A673 (cell line): ENCODE measurements around the gene MAG.

ENCODE experiments used
- EZH2 ChIP-seq: fragments of 200-600 bp; sonication (generic); IDR thresholded peaks from 2 replicates; pipeline ENCODE4 v1.6.1; 2017; ENCODE audit warnings: borderline replicate concordance, low read depth, mild to moderate bottlenecking, mixed read lengths, antibody characterized with exemption, low read length; ENCODE audit not compliant: poor library complexity, severe bottlenecking
- TF ChIP-seq, protein P1 (sequence below): fragments of 300-800, 200-600 bp; sonication (generic); conservative IDR thresholded peaks from 2 replicates; pipeline ENCODE4 v1.5.1; 2017; ENCODE audit warnings: low read depth, mild to moderate bottlenecking, antibody characterized with exemption, low read length, moderate library complexity, mixed read lengths

- no peak for TF ChIP-seq EZH2
- TF ChIP-seq, protein P1, sequence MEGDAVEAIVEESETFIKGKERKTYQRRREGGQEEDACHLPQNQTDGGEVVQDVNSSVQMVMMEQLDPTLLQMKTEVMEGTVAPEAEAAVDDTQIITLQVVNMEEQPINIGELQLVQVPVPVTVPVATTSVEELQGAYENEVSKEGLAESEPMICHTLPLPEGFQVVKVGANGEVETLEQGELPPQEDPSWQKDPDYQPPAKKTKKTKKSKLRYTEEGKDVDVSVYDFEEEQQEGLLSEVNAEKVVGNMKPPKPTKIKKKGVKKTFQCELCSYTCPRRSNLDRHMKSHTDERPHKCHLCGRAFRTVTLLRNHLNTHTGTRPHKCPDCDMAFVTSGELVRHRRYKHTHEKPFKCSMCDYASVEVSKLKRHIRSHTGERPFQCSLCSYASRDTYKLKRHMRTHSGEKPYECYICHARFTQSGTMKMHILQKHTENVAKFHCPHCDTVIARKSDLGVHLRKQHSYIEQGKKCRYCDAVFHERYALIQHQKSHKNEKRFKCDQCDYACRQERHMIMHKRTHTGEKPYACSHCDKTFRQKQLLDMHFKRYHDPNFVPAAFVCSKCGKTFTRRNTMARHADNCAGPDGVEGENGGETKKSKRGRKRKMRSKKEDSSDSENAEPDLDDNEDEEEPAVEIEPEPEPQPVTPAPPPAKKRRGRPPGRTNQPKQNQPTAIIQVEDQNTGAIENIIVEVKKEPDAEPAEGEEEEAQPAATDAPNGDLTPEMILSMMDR: no peak
Measured at GRCh38 chr19:35346193-35347052, 54.5 kb downstream of the MAG start.
